Measurements from ENCODE around the gene TUBGCP3.
A peak's percentile ranks its signal among the peaks of the same experiment; 100 is the strongest.
"Not testable (repeated sequence)": the region's sequence is repeated elsewhere in the genome, so short reads cannot be mapped to it uniquely, and the experiment has no call there.

Gene TUBGCP3

GRCh38 chr13:112576191-112576590 is 11.8 kb downstream of the TUBGCP3 start:
- DNase-seq, result no peak

GRCh38 chr13:112575675-112576074 is 12.3 kb downstream of the TUBGCP3 start:
- DNase-seq, result peak; percentile 42

DNA sequence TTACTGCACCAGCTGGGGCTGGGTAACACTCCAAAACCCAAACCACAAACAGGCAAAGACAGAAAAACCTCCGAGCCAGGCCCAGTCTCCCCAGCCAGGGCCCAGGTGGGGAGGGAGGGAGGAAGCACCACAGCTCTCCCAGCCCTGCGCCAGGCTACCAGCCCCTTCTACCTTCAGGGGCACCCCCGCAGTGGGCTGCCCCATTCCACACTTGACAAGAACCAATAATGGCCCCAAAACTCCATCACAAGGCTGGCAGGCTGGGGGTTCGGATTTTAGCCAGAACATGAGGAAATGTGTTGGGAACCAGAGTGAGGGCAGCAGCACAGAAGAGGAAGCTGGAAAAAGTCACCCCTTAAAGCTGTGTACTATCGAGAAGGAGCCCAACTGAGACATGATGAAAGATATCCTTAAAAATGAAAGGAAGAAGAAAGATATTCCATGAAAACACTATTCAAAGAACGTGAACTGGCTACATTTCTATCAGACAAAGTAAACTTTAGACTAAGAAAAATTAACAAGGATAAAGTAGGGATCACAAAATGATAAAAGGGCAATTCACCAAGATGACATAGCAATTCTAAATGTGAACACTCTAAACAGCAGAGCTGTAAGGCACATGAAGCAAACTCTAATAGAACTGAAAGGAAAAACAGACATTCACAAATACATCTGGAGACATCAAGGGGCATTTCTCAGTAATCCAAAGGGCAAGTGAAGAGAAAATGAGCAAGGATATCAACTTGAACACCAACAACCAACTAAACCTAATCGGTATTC is 12.9 kb downstream of the TUBGCP3 start:
- DNase-seq, result peak; percentile 41

DNA sequence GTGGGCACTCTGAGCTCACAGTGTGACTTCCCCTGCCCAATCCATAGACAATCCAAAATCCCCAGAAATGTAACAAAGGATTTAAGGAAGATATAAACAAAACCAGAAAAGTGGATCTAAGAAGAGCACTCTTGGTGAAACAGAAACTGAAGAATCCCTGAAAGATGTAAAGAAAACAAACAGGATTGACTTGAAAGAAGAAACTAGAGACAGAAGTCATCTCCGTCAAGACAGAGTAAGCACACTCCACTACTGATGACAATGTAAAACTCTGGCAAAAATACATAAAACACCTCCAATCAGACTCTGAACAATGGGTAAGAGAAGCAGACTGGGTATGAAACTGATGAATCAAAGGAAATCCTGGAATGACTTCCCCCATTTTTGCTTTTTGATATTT is 13.5 kb downstream of the TUBGCP3 start:
- no peak for DNase-seq

GRCh38 chr13:112573710-112574109 is 14.2 kb downstream of the TUBGCP3 start:
- no peak for DNase-seq

DNA sequence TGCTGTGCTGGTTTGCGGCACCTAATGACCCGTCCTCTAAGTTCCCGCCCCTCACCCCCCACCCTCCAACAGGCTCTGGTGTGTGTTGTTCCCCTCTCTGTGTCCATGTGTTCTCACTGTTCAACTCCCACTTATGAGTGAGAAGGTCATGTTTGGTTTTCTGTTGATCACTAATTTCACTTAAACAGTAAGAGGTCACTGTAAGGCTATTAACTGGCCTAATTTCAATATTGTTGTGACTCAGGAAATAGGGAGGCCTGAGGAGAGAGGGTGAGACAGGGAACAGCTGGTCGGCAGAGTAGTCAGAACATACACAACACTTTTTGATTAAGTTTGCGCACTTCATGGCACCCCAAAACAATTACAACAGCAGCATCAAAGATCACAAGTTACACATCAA is 15.6 kb downstream of the TUBGCP3 start:
- DNase-seq, result no peak

DNA sequence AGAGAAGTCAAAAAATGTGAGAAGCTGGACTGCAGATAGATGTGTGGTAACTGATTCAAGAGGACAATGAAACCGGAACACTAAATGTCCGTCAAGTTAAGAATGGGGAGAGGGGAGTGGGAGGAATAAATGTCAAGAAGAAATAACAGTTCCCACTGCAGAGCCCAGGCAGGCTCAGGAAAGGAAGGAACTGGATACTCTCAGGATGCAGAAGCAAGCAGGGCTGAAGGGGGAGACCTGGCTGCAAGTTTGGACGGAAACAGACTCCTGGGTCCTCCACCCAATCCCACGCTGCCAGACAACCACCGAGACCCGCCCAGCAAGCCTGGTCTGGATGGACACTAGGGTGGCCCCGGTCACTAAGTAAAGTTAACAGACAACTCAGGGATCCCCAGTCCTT is 18.1 kb downstream of the TUBGCP3 start:
- DNase-seq, result no peak

DNA sequence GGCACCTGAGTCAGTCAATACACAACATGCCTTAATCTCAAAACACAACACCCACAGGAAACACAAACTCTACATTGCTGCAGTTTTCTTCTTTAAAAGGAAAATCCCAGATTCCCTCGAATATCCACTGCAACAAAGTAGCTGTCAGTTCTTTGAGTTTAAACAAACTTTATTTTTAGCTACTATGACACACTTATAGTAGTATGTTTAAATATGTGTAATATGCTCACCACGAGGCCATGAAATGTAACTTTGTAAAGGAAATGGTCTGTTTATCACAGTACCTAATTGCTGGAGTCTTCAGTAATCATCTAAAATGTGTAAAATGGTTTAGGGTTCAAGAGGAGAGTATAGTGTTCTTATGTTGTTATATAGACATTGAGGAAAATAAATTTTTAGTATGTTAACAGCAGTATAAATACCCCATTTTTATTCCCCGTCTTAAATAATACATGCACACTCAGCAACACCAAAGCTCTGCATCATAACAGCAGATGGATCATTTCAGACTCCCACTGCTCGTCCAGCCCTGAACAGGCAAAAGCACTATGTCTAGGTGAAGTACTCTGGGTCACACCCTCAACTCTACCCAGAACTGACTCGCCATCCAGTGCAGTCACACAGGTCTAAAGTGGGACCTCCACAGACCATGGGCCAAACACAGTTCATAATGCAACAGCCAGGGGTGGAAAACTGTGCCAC is 20.6 kb downstream of the TUBGCP3 start:
- DNase-seq, result no peak

- DNase-seq, result no peak
Measured at GRCh38 chr13:112562786-112563383, 25.1 kb downstream of the TUBGCP3 start.

DNA sequence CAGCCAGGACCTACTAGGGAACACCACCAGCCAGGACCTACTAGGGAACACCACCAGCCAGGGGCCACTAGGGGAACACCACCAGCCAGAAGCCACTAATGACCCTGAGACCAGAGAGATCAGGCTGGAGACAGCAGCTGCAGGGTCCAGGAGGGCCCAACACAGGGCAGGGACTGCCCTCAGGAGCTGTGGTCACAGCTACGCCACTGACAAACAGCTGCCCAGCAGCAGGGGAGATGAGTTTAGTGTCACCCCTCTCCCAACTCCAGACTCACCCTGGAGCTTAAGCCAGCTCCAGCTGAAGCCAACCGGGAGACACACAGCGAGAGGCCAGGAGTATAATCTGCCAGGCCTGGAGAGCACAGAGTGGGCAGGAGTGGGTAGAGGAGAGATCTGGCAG is 25.7 kb downstream of the TUBGCP3 start:
- DNase-seq, result no peak

GRCh38 chr13:112561478-112561877 is 26.5 kb downstream of the TUBGCP3 start:
- no peak for DNase-seq

GRCh38 chr13:112558696-112559418 is 29.1 kb downstream of the TUBGCP3 start:
- DNase-seq, result no peak

- DNase-seq, result no peak
Measured at GRCh38 chr13:112556600-112556999, 31.4 kb downstream of the TUBGCP3 start.

DNA sequence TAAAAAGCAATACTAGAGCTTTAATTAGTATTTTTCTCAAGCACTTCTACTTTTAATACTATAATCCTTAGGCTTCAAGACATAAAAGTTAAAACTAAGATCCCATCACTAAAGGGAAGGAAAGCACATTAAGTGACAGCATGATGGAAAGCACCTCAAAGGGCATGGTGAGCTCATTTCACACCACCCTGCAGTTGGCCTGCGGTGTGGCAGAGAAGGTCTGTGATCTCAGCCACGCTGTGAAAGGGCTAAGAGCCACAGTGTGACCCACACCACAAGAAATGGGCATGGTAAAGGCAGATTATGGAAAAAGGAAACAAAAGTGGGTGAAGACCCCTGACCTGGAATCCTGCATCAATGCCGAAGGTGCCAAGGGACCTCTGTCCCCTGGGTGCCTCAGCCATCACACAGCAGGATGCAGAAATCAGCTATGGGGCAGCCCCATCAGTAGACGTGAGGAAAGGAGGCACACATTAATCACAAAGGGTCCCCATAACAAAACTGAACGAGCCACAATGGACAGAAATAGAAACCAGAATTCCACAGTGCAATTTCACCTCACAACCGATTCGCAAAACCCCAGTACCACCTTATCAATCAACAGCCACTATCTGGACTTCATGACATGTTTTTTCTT is 33.6 kb downstream of the TUBGCP3 start:
- no peak for DNase-seq

DNA sequence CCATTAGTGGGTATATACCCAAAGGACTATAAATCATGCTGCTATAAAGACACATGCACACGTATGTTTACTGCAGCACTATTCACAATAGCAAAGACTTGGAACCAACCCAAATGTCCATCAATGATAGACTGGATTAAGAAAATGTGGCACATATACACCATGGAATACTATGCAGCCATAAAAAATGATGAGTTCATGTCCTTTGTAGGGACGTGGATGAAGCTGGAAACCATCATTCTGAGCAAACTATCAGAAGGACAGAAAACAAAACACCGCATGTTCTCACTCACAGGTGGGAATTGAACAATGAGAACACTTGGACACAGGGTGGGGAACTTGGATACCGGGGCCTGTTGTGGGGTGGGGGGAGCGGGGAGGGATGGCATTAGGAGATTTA is 39.0 kb downstream of the TUBGCP3 start:
- not testable (repeated sequence) for DNase-seq

DNA sequence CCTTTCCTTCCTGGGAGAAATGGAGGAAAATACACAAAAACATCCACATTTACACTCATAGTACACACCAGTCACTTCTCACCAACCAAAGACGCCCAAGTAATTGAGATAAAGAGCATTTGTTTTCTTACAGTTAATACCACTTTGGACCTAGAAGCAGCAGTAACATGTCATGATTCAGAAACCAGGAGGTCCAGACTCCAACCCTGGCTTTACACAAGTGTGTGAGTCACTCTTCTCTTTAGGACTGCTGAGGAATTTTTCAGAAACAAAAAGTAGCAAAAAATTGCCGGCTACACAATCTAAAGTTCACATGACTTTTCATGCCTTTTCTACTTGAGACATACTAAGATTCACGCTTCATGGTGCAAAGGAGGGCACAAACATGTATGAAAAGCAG is 42.1 kb downstream of the TUBGCP3 start:
- DNase-seq, result no peak

- peak; percentile 75 for DNase-seq
Measured at GRCh38 chr13:112532837-112533745, 54.9 kb downstream of the TUBGCP3 start.

GRCh38 chr13:112531263-112531794 is 56.6 kb downstream of the TUBGCP3 start:
- no peak for DNase-seq

GRCh38 chr13:112530861-112531260 is 57.1 kb downstream of the TUBGCP3 start:
- no peak for DNase-seq

DNA sequence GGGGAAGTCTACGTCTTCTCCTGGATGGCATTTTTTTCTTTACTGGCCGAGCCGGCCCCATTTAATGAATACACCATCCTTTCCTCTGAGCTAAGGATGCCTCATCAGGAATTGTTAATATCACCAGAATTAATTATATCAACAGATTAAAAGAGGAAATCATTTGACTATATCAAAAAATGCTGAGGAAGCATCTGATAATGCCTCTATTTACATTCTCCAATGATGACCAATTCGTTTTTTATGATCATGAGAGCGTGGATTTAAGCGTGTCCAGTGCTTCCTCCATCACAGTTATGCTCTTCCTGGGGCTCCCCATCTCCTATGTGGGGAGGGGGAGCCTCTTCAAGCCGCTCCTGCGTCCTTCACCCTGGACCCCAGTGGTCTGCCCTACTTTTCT is 58.7 kb downstream of the TUBGCP3 start:
- no peak for DNase-seq

GRCh38 chr13:112526146-112526853 is 61.7 kb downstream of the TUBGCP3 start:
- DNase-seq, result no peak
